Mesodermal cell (in vitro differentiated cells): ENCODE results near the gene ABHD17B.

Experiments used
- H3K27ac ChIP-seq: 2 replicates; pipeline ENCODE4 v1.7.0; 2013; ENCODE audit warnings: mild to moderate bottlenecking, low read depth, low read length, moderate library complexity; ENCODE audit not compliant: severe bottlenecking
- H3K36me3 ChIP-seq: 2 replicates; pipeline ENCODE4 v1.7.1; 2013; ENCODE audit warnings: mild to moderate bottlenecking, low read length, moderate library complexity; ENCODE audit not compliant: control insufficient read depth, insufficient read depth
- H3K4me1 ChIP-seq: one replicate; pipeline ENCODE4 v1.7.1; 2013; ENCODE audit warnings: mild to moderate bottlenecking, low read length; ENCODE audit not compliant: insufficient read depth, control insufficient read depth, poor library complexity, severe bottlenecking
- H3K4me3 ChIP-seq: 2 replicates; pipeline ENCODE4 v1.7.0; 2013; ENCODE audit warnings: low read length, control low read depth, mild to moderate bottlenecking; ENCODE audit not compliant: insufficient read depth, poor library complexity, severe bottlenecking; ENCODE audit errors: extremely low read depth
- H3K9me3 ChIP-seq: 2 replicates; pipeline ENCODE4 v1.7.1; 2013; ENCODE audit warnings: mild to moderate bottlenecking, low read length, moderate library complexity; ENCODE audit not compliant: control insufficient read depth
- WGBS, 2 experiments: methylation state at CpG; one replicate each; pipeline ENCODE4 v1.1.5; 2013; ENCODE audit warnings: missing lambda C conversion rate in 2 of 2; ENCODE audit not compliant: insufficient coverage in 2 of 2; 5-methylcytosine and 5-hydroxymethylcytosine counted together

ABHD17B gene

GRCh38 chr9:71891557-71892189 lies 19.3 kb downstream of the ABHD17B start:
- H3K4me3 ChIP-seq: no peak overlapping the region

GRCh38 chr9:71890042-71890679 lies 20.8 kb downstream of the ABHD17B start:
- H3K36me3 ChIP-seq: peaks cover 6% of the 10 kb centered on the region
- no peak overlapping the region for H3K27ac ChIP-seq
- H3K9me3 ChIP-seq: no peaks in the 10 kb centered on the region
- WGBS, 2 experiments: 60 to 84% methylated on average over 1 to 2 of the region's 3 CpGs
- H3K4me3 ChIP-seq: no peak overlapping the region
- H3K4me1 ChIP-seq: no peaks in the 10 kb centered on the region

More at GRCh38 chr9:71891557-71892189, 19.3 kb downstream of the ABHD17B start:
- Histone ChIP-seq H3K27ac (no peak overlapping the region), H3K9me3 (no peaks in the 10 kb centered on the region), H3K36me3 (peaks cover under 1% of the 10 kb centered on the region), H3K4me1 (no peaks in the 10 kb centered on the region)
- 100% methylated on average over 3 of the region's 4 CpGs; no CpG with 5 or more reads in 1 of the 2 experiments for WGBS, 2 experiments

- Histone ChIP-seq H3K4me3 (no peak overlapping the region), H3K9me3 (peaks cover 18% of the 10 kb centered on the region), H3K4me1 (no peaks in the 10 kb centered on the region), H3K27ac (no peak overlapping the region), H3K36me3 (peaks cover 19% of the 10 kb centered on the region)
- 90% methylated on average over 1 of the region's 1 CpG; no CpG with 5 or more reads in 1 of the 2 experiments for WGBS, 2 experiments
Observed at GRCh38 chr9:71887362-71887761, 23.6 kb downstream of the ABHD17B start.

- H3K4me1 ChIP-seq: no peaks in the 10 kb centered on the region
- H3K36me3 ChIP-seq: peaks cover 26% of the 10 kb centered on the region
- WGBS, 2 experiments: 95% methylated on average over 9 of the region's 10 CpGs
- H3K9me3 ChIP-seq: peaks cover 20% of the 10 kb centered on the region
- H3K4me3 ChIP-seq: no peak overlapping the region
- H3K27ac ChIP-seq: no peak overlapping the region
Observed at GRCh38 chr9:71886541-71886940, 24.5 kb downstream of the ABHD17B start.

- no peak overlapping the region for H3K4me3 ChIP-seq
- H3K27ac ChIP-seq: no peak overlapping the region
- peaks cover 20% of the 10 kb centered on the region for H3K9me3 ChIP-seq
- no peaks in the 10 kb centered on the region for H3K4me1 ChIP-seq
- H3K36me3 ChIP-seq: peaks cover 27% of the 10 kb centered on the region
- WGBS, 2 experiments: 100% methylated on average over 1 of the region's 1 CpG; no CpG with 5 or more reads in 1 of the 2 experiments
Observed at GRCh38 chr9:71886015-71886414, 25.0 kb downstream of the ABHD17B start.

- H3K4me1 ChIP-seq: no peaks in the 10 kb centered on the region
- no peak overlapping the region for H3K27ac ChIP-seq
- peaks cover 27% of the 10 kb centered on the region for H3K36me3 ChIP-seq
- WGBS, 2 experiments: 100% methylated on average over 1 of the region's 2 CpGs; no CpG with 5 or more reads in 1 of the 2 experiments
- H3K4me3 ChIP-seq: no peak overlapping the region
- peaks cover 20% of the 10 kb centered on the region for H3K9me3 ChIP-seq
Observed at GRCh38 chr9:71885467-71885866, 25.5 kb downstream of the ABHD17B start.

- H3K9me3 ChIP-seq: peaks cover 20% of the 10 kb centered on the region
- H3K36me3 ChIP-seq: peaks cover 27% of the 10 kb centered on the region
- no peaks in the 10 kb centered on the region for H3K4me1 ChIP-seq
- H3K4me3 ChIP-seq: no peak overlapping the region
- no peak overlapping the region for H3K27ac ChIP-seq
Observed at GRCh38 chr9:71884005-71884404, 27.0 kb downstream of the ABHD17B start.

- no CpG with 5 or more reads among the region's 2 CpGs for WGBS, 2 experiments
- Histone ChIP-seq H3K27ac (no peak overlapping the region), H3K36me3 (peaks cover 24% of the 10 kb centered on the region), H3K9me3 (peaks cover 17% of the 10 kb centered on the region), H3K4me3 (no peak overlapping the region), H3K4me1 (no peaks in the 10 kb centered on the region)
Observed at GRCh38 chr9:71879644-71880174, 31.3 kb downstream of the ABHD17B start.

- peaks cover 7% of the 10 kb centered on the region for H3K9me3 ChIP-seq
- no peaks in the 10 kb centered on the region for H3K4me1 ChIP-seq
- peaks cover 28% of the 10 kb centered on the region for H3K36me3 ChIP-seq
- WGBS, 2 experiments: no CpG with 5 or more reads among the region's 4 CpGs
- no peak overlapping the region for H3K27ac ChIP-seq
- H3K4me3 ChIP-seq: no peak overlapping the region
Observed at GRCh38 chr9:71878327-71879274, 32.4 kb downstream of the ABHD17B start.

GRCh38 chr9:71876829-71877228 lies 34.2 kb downstream of the ABHD17B start:
- Histone ChIP-seq H3K4me1 (no peaks in the 10 kb centered on the region), H3K27ac (no peak overlapping the region), H3K9me3 (no peaks in the 10 kb centered on the region), H3K4me3 (no peak overlapping the region), H3K36me3 (peaks cover 14% of the 10 kb centered on the region)
